ENCODE data around the gene SVIL. TPM values are rescaled to one million over a fixed set of nuclear protein-coding genes. Genes with fewer than 3 reads are reported as not detected.
A peak's percentile ranks its signal among the peaks of the same experiment; 100 is the strongest.

SVIL gene
- total and polyA plus RNA-seq, 7 donors: 8.3 to 1,443 (median 637) TPM

DNA sequence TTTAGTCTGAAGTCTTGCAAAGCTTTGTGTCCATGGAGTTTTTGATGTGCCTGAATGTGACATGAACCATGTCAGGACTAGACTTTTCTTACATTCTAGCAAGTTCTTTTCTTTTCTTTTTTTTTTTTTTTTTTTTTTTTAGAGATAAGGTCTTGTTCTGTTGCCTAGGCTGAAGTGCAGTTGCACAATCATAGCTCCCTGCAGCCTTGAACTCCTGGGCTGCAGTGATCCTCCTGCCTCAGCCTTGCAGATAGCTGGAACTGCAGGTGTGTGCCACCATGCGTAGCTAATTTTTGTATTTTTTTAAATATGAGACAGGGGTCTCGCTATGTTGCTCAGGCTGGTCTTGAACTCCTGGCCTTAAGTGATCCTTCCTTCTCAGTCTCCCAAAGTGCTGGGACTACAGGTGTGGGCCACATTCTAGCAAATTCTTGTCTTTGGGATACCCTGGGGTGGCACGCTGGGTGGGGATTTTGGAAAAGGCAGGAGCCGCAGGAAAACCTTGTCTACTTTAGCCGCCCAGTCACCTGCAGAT lies 152.8 kb downstream of the SVIL start:
- Histone ChIP-seq H3K9me3 (no peaks in the 10 kb centered on the region), H3K27ac (peak overlapping the region; percentile 57 to 79 (median 69)), H3K4me3 (no peak overlapping the region), H3K4me1 (peaks cover 0 to 93% (median 70%) of the 10 kb centered on the region in 4 donors), H3K27me3 (no peaks in the 10 kb centered on the region), H3K36me3 (peaks cover 33 to 97% (median 46%) of the 10 kb centered on the region in 4 donors)
- 75 to 86% methylated on average over 5 of the region's 5 CpGs for WGBS, 2 donors
- intact Hi-C loops (cut with DNase I): no loop called here
- TF ChIP-seq, protein P1, sequence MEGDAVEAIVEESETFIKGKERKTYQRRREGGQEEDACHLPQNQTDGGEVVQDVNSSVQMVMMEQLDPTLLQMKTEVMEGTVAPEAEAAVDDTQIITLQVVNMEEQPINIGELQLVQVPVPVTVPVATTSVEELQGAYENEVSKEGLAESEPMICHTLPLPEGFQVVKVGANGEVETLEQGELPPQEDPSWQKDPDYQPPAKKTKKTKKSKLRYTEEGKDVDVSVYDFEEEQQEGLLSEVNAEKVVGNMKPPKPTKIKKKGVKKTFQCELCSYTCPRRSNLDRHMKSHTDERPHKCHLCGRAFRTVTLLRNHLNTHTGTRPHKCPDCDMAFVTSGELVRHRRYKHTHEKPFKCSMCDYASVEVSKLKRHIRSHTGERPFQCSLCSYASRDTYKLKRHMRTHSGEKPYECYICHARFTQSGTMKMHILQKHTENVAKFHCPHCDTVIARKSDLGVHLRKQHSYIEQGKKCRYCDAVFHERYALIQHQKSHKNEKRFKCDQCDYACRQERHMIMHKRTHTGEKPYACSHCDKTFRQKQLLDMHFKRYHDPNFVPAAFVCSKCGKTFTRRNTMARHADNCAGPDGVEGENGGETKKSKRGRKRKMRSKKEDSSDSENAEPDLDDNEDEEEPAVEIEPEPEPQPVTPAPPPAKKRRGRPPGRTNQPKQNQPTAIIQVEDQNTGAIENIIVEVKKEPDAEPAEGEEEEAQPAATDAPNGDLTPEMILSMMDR (IDR thresholded peaks at IDR 0.05): no peak
- TF ChIP-seq POLR2AphosphoS5 (IDR thresholded peaks at IDR 0.05) (no peak), EP300 (IDR thresholded peaks at IDR 0.05) (no peak), POLR2A (IDR thresholded peaks at IDR 0.05) (no peak)
- no peak for DNase-seq

DNA sequence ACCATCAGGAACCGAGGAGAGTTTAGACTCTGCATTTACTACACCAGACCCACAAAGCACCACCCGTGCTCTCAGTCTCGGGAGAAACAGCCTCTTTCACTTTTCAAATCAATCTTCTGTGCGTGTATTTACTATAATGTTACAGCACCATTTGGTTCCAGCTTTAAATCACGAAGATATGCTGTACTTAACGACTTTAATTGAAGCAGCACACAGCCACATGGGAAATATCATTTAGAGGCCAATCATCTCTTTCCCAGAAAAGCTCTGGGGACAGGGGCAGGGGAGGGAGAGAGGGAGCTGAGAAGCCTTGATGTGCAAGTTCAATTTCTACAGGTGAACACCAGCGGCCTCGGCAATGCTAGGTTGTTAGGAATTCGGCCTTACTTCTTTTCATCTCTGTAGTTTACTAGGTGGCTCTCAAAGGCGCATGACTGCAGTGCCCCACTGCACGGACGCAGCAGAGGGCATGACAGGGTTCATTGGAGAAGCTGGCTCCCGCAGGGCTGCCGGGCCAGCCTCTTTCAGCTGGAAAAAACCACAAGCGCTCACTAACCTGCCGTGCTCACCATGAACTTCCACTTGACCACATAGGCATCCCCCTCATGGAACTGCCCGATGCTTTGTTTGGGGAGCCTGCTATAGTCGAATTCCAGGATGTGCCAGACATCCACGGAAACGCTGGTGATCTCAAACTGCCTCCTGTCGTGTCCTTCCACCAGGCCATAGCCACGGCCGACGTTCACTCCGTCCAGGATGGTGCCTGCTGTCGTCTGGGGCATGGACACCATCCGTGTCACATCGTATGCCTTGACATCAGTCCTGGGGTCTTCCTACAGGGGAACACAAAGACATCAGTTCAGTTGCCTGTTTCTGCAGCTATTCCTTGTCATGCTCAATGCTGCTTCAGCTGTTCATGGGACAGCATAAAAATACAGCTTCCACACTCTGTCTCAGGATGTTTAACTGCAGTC lies 154.5 kb downstream of the SVIL start:
- no peaks in the 10 kb centered on the region for H3K9me3 ChIP-seq
- TF ChIP-seq POLR2A (IDR thresholded peaks at IDR 0.05) (no peak), EP300 (IDR thresholded peaks at IDR 0.05) (no peak), POLR2AphosphoS5 (IDR thresholded peaks at IDR 0.05) (peak in 3 of 4 donors; percentile 29 to 60 (median 52))
- TF ChIP-seq, protein P1 (IDR thresholded peaks at IDR 0.05): no peak
- WGBS, 2 donors: 85 to 87% methylated on average over 28 of the region's 28 CpGs
- DNase-seq: no peak
- H3K27ac ChIP-seq: peak overlapping the region; percentile 20 to 79 (median 69)
- no peak overlapping the region for H3K4me3 ChIP-seq
- H3K27me3 ChIP-seq: no peaks in the 10 kb centered on the region
- intact Hi-C loops (cut with DNase I): no loop called here
- peaks cover 23 to 97% (median 41%) of the 10 kb centered on the region in 4 donors for H3K36me3 ChIP-seq
- peaks cover 0 to 91% (median 66%) of the 10 kb centered on the region in 4 donors for H3K4me1 ChIP-seq

DNA sequence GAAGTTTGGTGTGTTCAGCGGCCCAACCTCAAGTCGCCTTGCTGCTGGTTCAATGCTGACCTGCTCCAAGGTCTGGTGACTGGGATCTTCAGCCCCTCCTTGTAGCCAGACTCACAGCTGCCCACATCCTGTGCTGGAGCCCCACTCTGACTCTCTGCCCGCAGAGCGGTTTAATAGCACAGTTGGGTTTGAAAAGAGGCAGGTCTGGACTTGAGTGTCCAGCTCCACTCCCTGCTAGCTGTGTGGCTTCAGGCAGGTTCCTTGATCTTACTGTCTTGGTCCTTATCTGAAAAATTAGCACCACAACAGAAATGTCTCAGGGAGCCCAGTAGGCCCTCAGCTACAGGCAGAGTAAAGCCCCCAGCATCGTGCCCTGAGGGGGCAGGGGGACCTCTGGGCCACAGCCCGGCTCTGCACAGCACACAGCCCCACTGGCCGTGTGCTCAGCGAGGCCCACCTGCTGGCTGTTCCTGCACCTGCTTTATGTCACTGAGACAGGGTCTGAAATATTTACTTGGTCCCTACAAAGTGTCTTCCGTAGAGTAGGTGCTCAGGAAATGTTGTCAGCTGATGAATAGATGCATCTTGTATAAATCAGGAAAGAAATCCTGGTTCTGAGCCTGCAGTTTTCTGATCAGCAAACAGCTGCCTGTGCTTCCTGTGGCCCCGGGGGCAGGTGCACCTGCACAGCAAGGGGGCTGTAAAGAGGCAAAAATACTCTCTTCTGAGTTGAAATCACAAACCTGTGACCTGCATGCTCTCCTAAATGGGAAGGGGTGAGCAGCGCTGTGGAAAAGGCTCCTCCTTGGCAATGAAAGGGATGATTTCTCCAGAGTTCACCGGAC lies 155.5 kb downstream of the SVIL start:
- TF ChIP-seq POLR2AphosphoS5 (IDR thresholded peaks at IDR 0.05) (peak; percentile 24 to 59 (median 26)), POLR2A (IDR thresholded peaks at IDR 0.05) (no peak)
- TF ChIP-seq, protein P1 (IDR thresholded peaks at IDR 0.05): no peak
- Histone ChIP-seq H3K36me3 (peaks cover 31 to 97% (median 41%) of the 10 kb centered on the region in 4 donors), H3K9me3 (no peaks in the 10 kb centered on the region), H3K27ac (peak overlapping the region in 3 of 4 donors; percentile 63 to 79 (median 75)), H3K27me3 (no peaks in the 10 kb centered on the region), H3K4me1 (peaks cover 0 to 91% (median 65%) of the 10 kb centered on the region in 4 donors), H3K4me3 (no peak overlapping the region)
- WGBS, 2 donors: 79 to 87% methylated on average over 12 of the region's 12 CpGs
- DNase-seq: no peak
- intact Hi-C loops (cut with DNase I): no loop called here

DNA sequence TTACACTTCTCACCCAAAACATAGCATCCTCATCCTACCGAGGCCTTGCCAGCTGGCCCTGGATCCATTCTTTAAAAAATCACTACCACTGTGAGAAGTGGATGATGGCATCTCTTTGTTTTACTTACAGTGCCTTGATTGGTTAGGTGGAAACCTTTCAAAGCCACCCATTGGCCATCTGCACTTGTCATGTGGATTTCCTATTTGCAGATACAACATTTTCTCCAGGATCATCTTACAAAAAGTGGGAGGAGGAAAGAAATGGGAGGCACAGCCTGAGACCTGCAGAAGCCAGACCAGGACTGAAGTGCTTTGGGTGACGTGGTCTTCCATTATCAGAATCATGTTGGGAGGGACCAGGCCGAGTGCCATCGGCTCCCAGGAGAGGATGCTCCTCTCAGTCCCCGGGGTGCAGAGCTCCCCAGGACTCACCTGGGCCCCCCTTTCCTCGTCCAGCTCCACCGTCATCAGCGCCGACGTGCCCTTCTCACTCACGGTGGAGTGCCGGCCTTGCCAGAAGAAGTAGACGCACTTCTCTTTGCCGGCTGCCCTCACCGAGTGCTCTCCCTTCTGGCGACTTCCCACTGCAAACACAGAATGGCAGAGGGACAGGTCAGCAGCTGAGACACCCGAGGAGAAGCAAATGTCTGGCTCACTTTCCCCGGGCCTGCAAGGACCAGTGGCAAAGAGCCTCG lies 161.2 kb downstream of the SVIL start:
- H3K9me3 ChIP-seq: no peaks in the 10 kb centered on the region
- H3K27me3 ChIP-seq: no peaks in the 10 kb centered on the region
- peaks cover 49 to 100% (median 64%) of the 10 kb centered on the region in 4 donors for H3K36me3 ChIP-seq
- WGBS, 2 donors: 82 to 86% methylated on average over 19 of the region's 19 CpGs
- H3K4me3 ChIP-seq: no peak overlapping the region
- H3K4me1 ChIP-seq: peaks cover 0 to 93% (median 71%) of the 10 kb centered on the region in 4 donors
- TF ChIP-seq POLR2A (IDR thresholded peaks at IDR 0.05) (no peak), POLR2AphosphoS5 (IDR thresholded peaks at IDR 0.05) (peak in 1 of 4 donors; percentile 22), EP300 (IDR thresholded peaks at IDR 0.05) (no peak)
- TF ChIP-seq, protein P1 (IDR thresholded peaks at IDR 0.05): no peak
- no peak for DNase-seq
- H3K27ac ChIP-seq: peak overlapping the region; percentile 44 to 79 (median 70)
- intact Hi-C loops (cut with DNase I): no loop called here
